ENCODE measurements around the gene MPND. TPM values are rescaled to one million over a fixed set of nuclear protein-coding genes. Genes with fewer than 3 reads are reported as not detected.

The MPND gene
- total RNA-seq, 3 donors from 2014 or later, result 6.1 to 7.7 (median 7.5) TPM

DNA sequence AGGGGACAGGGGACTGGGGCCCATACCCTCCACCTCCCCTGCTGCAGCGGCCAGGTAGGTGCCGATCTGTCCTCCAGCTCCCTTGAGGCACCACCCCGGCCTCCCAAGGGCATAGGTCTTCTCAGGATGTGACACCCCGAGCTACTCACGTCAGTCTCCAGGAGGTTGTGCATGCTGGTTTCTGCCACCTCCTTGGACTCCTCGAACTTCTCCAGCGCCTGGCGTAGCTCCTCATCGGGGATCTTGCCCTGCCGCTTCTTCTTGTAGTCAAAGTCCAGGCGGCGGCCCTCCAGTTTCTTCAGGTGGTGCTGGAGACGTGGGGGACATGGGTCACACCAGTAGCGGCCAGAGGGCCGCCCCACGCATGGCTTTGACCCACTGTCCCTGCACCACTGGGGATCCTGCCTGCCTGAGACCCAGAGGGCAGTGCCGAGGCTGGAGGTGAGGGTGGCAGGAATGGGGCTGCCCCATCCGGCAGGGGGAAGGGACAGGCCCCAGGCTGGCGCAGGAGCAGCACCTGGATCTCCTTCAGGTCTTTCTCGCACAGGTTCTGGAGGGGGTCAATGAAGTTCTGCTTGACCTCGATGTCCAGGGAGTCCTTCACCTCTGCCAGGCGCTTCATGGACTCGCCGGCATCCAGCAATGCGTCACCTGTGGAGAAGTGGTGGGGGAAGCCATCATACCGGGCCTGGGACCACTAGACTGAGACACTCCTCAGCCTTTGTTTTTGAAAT lies 20.4 kb downstream of the MPND start:
- no peak overlapping the region for H3K27ac ChIP-seq
- intact Hi-C loops (cut with DNase I; ENCODE audit: low total_unique reads), result loop anchor here (10.0 kb wide), 2 partner anchors 99 to 1361 kb away; partner anchors contain the start of genes CATSPERD and LONP1

DNA sequence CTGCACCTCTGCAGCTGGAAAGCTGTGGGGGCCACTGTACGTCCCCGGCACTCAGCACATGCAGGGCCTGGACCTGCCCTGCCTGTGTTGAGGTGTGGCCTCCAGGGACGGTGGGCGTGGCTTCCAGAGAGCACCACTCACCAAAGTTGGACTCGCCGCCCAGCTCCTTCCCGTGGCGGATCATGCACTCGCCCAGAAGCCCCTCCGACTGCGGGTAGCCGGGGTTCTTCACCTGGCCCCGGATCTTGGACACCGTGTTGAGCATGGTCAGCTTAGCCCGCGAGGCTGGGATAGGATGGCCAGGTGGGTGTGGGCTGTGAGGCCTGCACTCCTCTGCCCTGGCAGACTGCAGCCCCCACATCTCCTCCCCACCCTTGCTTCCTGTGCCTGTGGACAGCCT lies 22.0 kb downstream of the MPND start:
- Histone ChIP-seq H3K27me3 (no peaks in the 10 kb centered on the region), H3K36me3 (no peaks in the 10 kb centered on the region), H3K4me1 (peaks cover 20 to 21% of the 10 kb centered on the region in 2 donors), H3K4me3 (no peak overlapping the region), H3K27ac (no peak overlapping the region), H3K9me3 (no peaks in the 10 kb centered on the region)
- intact Hi-C loops (cut with DNase I; ENCODE audit: low total_unique reads), result loop anchor here (10.0 kb wide), 2 partner anchors 101 to 1359 kb away; partner anchors contain the start of genes CATSPERD and LONP1
- TF ChIP-seq, protein P1, sequence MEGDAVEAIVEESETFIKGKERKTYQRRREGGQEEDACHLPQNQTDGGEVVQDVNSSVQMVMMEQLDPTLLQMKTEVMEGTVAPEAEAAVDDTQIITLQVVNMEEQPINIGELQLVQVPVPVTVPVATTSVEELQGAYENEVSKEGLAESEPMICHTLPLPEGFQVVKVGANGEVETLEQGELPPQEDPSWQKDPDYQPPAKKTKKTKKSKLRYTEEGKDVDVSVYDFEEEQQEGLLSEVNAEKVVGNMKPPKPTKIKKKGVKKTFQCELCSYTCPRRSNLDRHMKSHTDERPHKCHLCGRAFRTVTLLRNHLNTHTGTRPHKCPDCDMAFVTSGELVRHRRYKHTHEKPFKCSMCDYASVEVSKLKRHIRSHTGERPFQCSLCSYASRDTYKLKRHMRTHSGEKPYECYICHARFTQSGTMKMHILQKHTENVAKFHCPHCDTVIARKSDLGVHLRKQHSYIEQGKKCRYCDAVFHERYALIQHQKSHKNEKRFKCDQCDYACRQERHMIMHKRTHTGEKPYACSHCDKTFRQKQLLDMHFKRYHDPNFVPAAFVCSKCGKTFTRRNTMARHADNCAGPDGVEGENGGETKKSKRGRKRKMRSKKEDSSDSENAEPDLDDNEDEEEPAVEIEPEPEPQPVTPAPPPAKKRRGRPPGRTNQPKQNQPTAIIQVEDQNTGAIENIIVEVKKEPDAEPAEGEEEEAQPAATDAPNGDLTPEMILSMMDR (IDR thresholded peaks at IDR 0.05), result no peak
- TF ChIP-seq POLR2A (IDR thresholded peaks at IDR 0.05) (no peak), POLR2AphosphoS5 (IDR thresholded peaks at IDR 0.05) (no peak)
- DNase-seq (ENCODE audit: low spot score in 2 of 2), result no peak

More for the DNA sequence above, 20.4 kb downstream of the MPND start:
- no peaks in the 10 kb centered on the region for H3K27me3 ChIP-seq
- no peaks in the 10 kb centered on the region for H3K9me3 ChIP-seq
- peaks cover 8 to 9% of the 10 kb centered on the region in 2 donors for H3K4me1 ChIP-seq
- H3K36me3 ChIP-seq, result no peaks in the 10 kb centered on the region
- TF ChIP-seq POLR2A (IDR thresholded peaks at IDR 0.05) (no peak), POLR2AphosphoS5 (IDR thresholded peaks at IDR 0.05) (no peak)
- TF ChIP-seq, protein P1 (IDR thresholded peaks at IDR 0.05), result no peak
- H3K4me3 ChIP-seq, result no peak overlapping the region
- DNase-seq (ENCODE audit: low spot score in 2 of 2), result no peak

DNA sequence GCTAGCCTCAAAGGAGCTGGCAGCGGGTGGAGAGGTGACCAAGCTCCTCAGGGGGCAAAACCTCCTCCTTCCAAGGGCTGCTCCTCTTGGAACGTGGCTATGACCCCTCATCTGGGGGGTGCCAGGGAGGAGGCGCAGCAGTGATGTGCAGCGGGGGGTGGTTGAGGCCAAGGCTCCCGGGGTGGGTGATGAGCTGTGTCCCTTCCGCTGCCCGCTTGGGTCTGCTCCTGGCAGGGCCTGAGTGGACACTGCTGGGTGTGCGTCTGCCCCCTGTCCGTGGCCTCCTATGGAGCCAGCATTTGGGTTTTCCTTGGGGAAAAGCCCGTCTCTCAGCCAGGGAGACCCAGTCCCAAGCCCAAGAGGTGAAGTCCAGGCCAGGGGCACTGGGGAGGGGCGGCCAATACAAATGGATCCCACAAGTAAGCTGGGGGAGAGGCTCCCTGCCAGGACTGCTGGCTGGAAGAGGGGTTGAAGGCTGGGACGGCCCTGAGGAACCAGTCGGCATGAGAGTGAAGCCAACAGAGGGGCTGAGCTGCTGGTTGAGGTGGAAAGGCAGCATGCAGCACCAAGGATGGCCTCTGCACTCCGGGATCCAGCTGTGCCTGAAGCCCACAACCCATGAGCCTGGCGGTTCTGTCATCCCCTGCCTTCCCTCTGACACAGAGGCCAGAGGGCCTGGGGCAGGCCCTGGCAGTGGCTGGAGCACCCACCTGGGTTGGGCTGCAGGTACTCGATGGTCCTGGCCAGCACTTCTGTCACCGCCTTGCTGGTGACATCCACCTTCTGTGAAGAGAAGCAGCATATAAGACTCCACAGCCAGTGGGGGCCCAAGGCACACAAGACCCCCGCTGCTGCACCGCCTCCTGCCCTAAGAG lies 22.7 kb downstream of the MPND start:
- Histone ChIP-seq H3K4me3 (no peak overlapping the region), H3K27ac (no peak overlapping the region), H3K36me3 (no peaks in the 10 kb centered on the region), H3K4me1 (peaks cover 21 to 27% of the 10 kb centered on the region in 2 donors), H3K27me3 (no peaks in the 10 kb centered on the region), H3K9me3 (no peaks in the 10 kb centered on the region)
- intact Hi-C loops (cut with DNase I; ENCODE audit: low total_unique reads), result loop anchor here (10.0 kb wide), 2 partner anchors 101 to 1359 kb away; partner anchors contain the start of genes CATSPERD and LONP1
- TF ChIP-seq, protein P1 (IDR thresholded peaks at IDR 0.05), result no peak
- TF ChIP-seq POLR2A (IDR thresholded peaks at IDR 0.05) (no peak), POLR2AphosphoS5 (IDR thresholded peaks at IDR 0.05) (no peak)
- no peak for DNase-seq (ENCODE audit: low spot score in 2 of 2)

DNA sequence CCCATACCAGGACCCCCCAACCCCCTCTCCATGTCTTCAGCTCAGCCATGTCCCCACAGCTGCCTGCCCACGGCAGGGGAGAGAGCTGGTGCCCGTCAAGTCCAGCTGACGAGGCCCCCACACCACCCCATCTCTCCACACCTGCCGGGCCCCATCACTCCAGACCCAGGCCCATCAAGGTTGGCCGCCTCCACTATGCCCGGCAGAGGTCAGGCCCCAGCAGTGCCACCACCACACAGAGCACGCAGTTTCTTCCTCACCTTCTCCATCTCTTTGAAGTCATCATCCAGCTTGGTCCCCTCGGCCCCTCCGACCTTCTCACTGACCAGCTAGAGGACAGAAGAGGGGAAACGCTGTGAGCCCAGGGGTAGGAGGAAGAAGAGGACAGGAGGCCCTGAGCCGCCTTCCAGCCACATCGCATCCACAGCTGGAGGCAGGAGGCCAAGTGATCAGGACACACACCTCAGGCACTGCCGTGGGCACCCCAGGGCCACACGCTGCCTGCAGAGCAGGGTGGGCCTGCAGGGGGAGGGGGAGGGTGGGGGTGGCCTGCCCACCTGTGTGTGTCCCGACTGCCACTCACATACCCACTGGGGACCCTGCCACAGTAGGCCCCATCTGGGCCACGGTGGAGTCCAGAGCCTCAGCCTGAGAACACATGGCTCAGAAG lies 23.4 kb downstream of the MPND start:
- Histone ChIP-seq H3K4me1 (peaks cover 21 to 35% of the 10 kb centered on the region in 2 donors), H3K9me3 (no peaks in the 10 kb centered on the region), H3K27ac (no peak overlapping the region), H3K4me3 (no peak overlapping the region), H3K27me3 (no peaks in the 10 kb centered on the region), H3K36me3 (no peaks in the 10 kb centered on the region)
- intact Hi-C loops (cut with DNase I; ENCODE audit: low total_unique reads), result loop anchor here (1.0 to 10.0 kb wide), 3 partner anchors 40 to 1358 kb away; partner anchors contain the start of genes CATSPERD and LONP1
- DNase-seq (ENCODE audit: low spot score in 2 of 2), result no peak
- TF ChIP-seq POLR2A (IDR thresholded peaks at IDR 0.05) (no peak), POLR2AphosphoS5 (IDR thresholded peaks at IDR 0.05) (no peak)
- TF ChIP-seq, protein P1 (IDR thresholded peaks at IDR 0.05), result no peak
